HuH-7 (cell line): ENCODE measurements around the gene NREP.

Experiments
- DNase-seq: peaks from one replicate; pipeline ENCODE4 v3.0.0; 2011; ENCODE audit warnings: low spot score

NREP gene

GRCh38 chr5:111765613-111766571 is 8.9 kb upstream of the NREP start:
- DNase-seq: no peak

GRCh38 chr5:111764019-111764418 is 7.0 kb upstream of the NREP start:
- no peak for DNase-seq

GRCh38 chr5:111762895-111763294 is 5.9 kb upstream of the NREP start:
- no peak for DNase-seq

- DNase-seq: no peak
Measured at GRCh38 chr5:111758284-111758628, 1.3 kb upstream of the NREP start.

- DNase-seq: peak; percentile 68
Measured at GRCh38 chr5:111757355-111758283, 625 bp upstream of the NREP start.

GRCh38 chr5:111755942-111756381 is 1.0 kb downstream of the NREP start:
- DNase-seq: no peak

- DNase-seq: no peak
Measured at GRCh38 chr5:111755345-111755941, 1.6 kb downstream of the NREP start.

- DNase-seq: no peak
Measured at GRCh38 chr5:111753884-111754589, 3.0 kb downstream of the NREP start.

GRCh38 chr5:111752426-111752965 is 4.5 kb downstream of the NREP start:
- DNase-seq: no peak

GRCh38 chr5:111749303-111750026 is 7.5 kb downstream of the NREP start:
- no peak for DNase-seq

- DNase-seq: no peak
Measured at GRCh38 chr5:111748304-111748763, 8.7 kb downstream of the NREP start.

GRCh38 chr5:111747337-111747736 is 9.7 kb downstream of the NREP start:
- no peak for DNase-seq

GRCh38 chr5:111746791-111747190 is 10.2 kb downstream of the NREP start:
- no peak for DNase-seq

GRCh38 chr5:111745075-111745739 is 11.8 kb downstream of the NREP start:
- DNase-seq: no peak

- DNase-seq: no peak
Measured at GRCh38 chr5:111744455-111744854, 12.5 kb downstream of the NREP start.

GRCh38 chr5:111743988-111744387 is 13.0 kb downstream of the NREP start:
- DNase-seq: no peak

GRCh38 chr5:111743512-111743911 is 13.5 kb downstream of the NREP start:
- DNase-seq: no peak

- DNase-seq: no peak
Measured at GRCh38 chr5:111742177-111742994, 14.6 kb downstream of the NREP start.

- DNase-seq: no peak
Measured at GRCh38 chr5:111741278-111741677, 15.7 kb downstream of the NREP start.
